ENCODE results near the gene GTF2IRD1.
"Not testable (repeated sequence)": the region's sequence is repeated elsewhere in the genome, so short reads cannot be mapped to it uniquely, and the experiment has no call there.

The GTF2IRD1 gene

GRCh38 chr7:74633451-74633921, 179.8 kb downstream of the GTF2IRD1 start:
- Histone ChIP-seq H3K36me3 (ENCODE audit: insufficient read depth, low read length) (no peaks in the 10 kb centered on the region), H3K27ac (ENCODE audit: low read depth, low read length, poor library complexity, severe bottlenecking) (no peak overlapping the region), H4K20me1 (ENCODE audit: insufficient read depth, low read length) (no peaks in the 10 kb centered on the region), H3K27me3 (ENCODE audit: insufficient read depth, low read length) (no peaks in the 10 kb centered on the region), H2AFZ (ENCODE audit: low read length) (no peak overlapping the region), H3F3A (ENCODE audit: insufficient read depth, low read length) (no peaks in the 10 kb centered on the region), H3K79me2 (ENCODE audit: insufficient read depth, low read length) (no peaks in the 10 kb centered on the region), H3K4me2 (ENCODE audit: low read length) (no peak overlapping the region), H3K4me1 (ENCODE audit: insufficient read depth, low read length, severe bottlenecking) (peaks cover 23% of the 10 kb centered on the region), H3K9me3 (ENCODE audit: low read length) (no peaks in the 10 kb centered on the region), H3K9ac (ENCODE audit: low read length) (no peak overlapping the region), H3K4me3 (ENCODE audit: low read depth, low read length, poor library complexity, severe bottlenecking) (no peak overlapping the region), H3K9me2 (ENCODE audit: low read depth, low read length) (no peaks in the 10 kb centered on the region)
- TF ChIP-seq EZH2 (IDR thresholded peaks at IDR 0.05; ENCODE audit: borderline replicate concordance, low read length) (no peak), CTCF (IDR thresholded peaks at IDR 0.05; ENCODE audit: low read length) (no peak)

GRCh38 chr7:74637745-74638144, 184.0 kb downstream of the GTF2IRD1 start:
- H3K4me2 ChIP-seq (ENCODE audit: low read length), result no peak overlapping the region
- H3K9me3 ChIP-seq (ENCODE audit: low read length), result no peaks in the 10 kb centered on the region; the same call in 1 of the 2 replicates
- no peak overlapping the region for H2AFZ ChIP-seq (ENCODE audit: low read length)
- H3K79me2 ChIP-seq (ENCODE audit: insufficient read depth, low read length), result no peaks in the 10 kb centered on the region
- H3K9me2 ChIP-seq (ENCODE audit: low read depth, low read length), result no peaks in the 10 kb centered on the region
- no peaks in the 10 kb centered on the region for H4K20me1 ChIP-seq (ENCODE audit: insufficient read depth, low read length)
- H3K4me3 ChIP-seq (ENCODE audit: low read depth, low read length, poor library complexity, severe bottlenecking), result no peak overlapping the region
- no peaks in the 10 kb centered on the region for H3K36me3 ChIP-seq (ENCODE audit: insufficient read depth, low read length)
- no peaks in the 10 kb centered on the region for H3K27me3 ChIP-seq (ENCODE audit: insufficient read depth, low read length)
- no peak overlapping the region for H3K27ac ChIP-seq (ENCODE audit: low read depth, low read length, poor library complexity, severe bottlenecking)
- TF ChIP-seq EZH2 (IDR thresholded peaks at IDR 0.05; ENCODE audit: borderline replicate concordance, low read length) (no peak), CTCF (IDR thresholded peaks at IDR 0.05; ENCODE audit: low read length) (no peak)
- no peak overlapping the region for H3K9ac ChIP-seq (ENCODE audit: low read length)
- peaks cover 21% of the 10 kb centered on the region for H3K4me1 ChIP-seq (ENCODE audit: insufficient read depth, low read length, severe bottlenecking)
- H3F3A ChIP-seq (ENCODE audit: insufficient read depth, low read length), result no peaks in the 10 kb centered on the region

- Histone ChIP-seq H3K4me2 (ENCODE audit: low read length) (peak overlapping the region; percentile 66), H3K4me3 (ENCODE audit: low read depth, low read length, poor library complexity, severe bottlenecking) (peak overlapping the region; percentile 50), H3K9ac (ENCODE audit: low read length) (peak overlapping the region; percentile 45; the same call in 1 of the 2 replicates), H3K27ac (ENCODE audit: low read depth, low read length, poor library complexity, severe bottlenecking) (peak overlapping the region; percentile 72), H3K4me1 (ENCODE audit: insufficient read depth, low read length, severe bottlenecking) (peaks cover 25% of the 10 kb centered on the region)
- H3F3A ChIP-seq (ENCODE audit: insufficient read depth, low read length); H3K9me3 ChIP-seq (ENCODE audit: low read length); H3K9me2 ChIP-seq (ENCODE audit: low read depth, low read length); H3K79me2 ChIP-seq (ENCODE audit: insufficient read depth, low read length); H3K27me3 ChIP-seq (ENCODE audit: insufficient read depth, low read length); H3K36me3 ChIP-seq (ENCODE audit: insufficient read depth, low read length); H2AFZ ChIP-seq (ENCODE audit: low read length); H4K20me1 ChIP-seq (ENCODE audit: insufficient read depth, low read length): not testable (repeated sequence)
These were observed 196.3 kb downstream of the GTF2IRD1 start for GRCh38 chr7:74650055-74650454.

GRCh38 chr7:74650493-74651132, 196.9 kb downstream of the GTF2IRD1 start:
- not testable (repeated sequence) for H3K27me3 ChIP-seq (ENCODE audit: insufficient read depth, low read length); H3K9me3 ChIP-seq (ENCODE audit: low read length); H3K36me3 ChIP-seq (ENCODE audit: insufficient read depth, low read length); H2AFZ ChIP-seq (ENCODE audit: low read length); H3K9me2 ChIP-seq (ENCODE audit: low read depth, low read length); H4K20me1 ChIP-seq (ENCODE audit: insufficient read depth, low read length); H3K79me2 ChIP-seq (ENCODE audit: insufficient read depth, low read length); H3F3A ChIP-seq (ENCODE audit: insufficient read depth, low read length)
- Histone ChIP-seq H3K4me1 (ENCODE audit: insufficient read depth, low read length, severe bottlenecking) (peaks cover 29% of the 10 kb centered on the region), H3K27ac (ENCODE audit: low read depth, low read length, poor library complexity, severe bottlenecking) (peak overlapping the region; percentile 72), H3K4me3 (ENCODE audit: low read depth, low read length, poor library complexity, severe bottlenecking) (peak overlapping the region; percentile 50), H3K4me2 (ENCODE audit: low read length) (peak overlapping the region; percentile 66), H3K9ac (ENCODE audit: low read length) (peak overlapping the region; percentile 45)

GRCh38 chr7:74651133-74651504, 197.4 kb downstream of the GTF2IRD1 start:
- not testable (repeated sequence) for H3F3A ChIP-seq (ENCODE audit: insufficient read depth, low read length); H2AFZ ChIP-seq (ENCODE audit: low read length); H3K79me2 ChIP-seq (ENCODE audit: insufficient read depth, low read length); H4K20me1 ChIP-seq (ENCODE audit: insufficient read depth, low read length); H3K36me3 ChIP-seq (ENCODE audit: insufficient read depth, low read length); H3K27me3 ChIP-seq (ENCODE audit: insufficient read depth, low read length); H3K9me3 ChIP-seq (ENCODE audit: low read length); H3K9me2 ChIP-seq (ENCODE audit: low read depth, low read length)
- Histone ChIP-seq H3K4me1 (ENCODE audit: insufficient read depth, low read length, severe bottlenecking) (peaks cover 34% of the 10 kb centered on the region), H3K9ac (ENCODE audit: low read length) (peak overlapping the region; percentile 45), H3K27ac (ENCODE audit: low read depth, low read length, poor library complexity, severe bottlenecking) (peak overlapping the region; percentile 72), H3K4me2 (ENCODE audit: low read length) (peak overlapping the region; percentile 66), H3K4me3 (ENCODE audit: low read depth, low read length, poor library complexity, severe bottlenecking) (peak overlapping the region; percentile 50)
